Uterus (tissue), 4 donors: Measurements from ENCODE around the gene PSMB7. TPM values are rescaled to one million over a fixed set of nuclear protein-coding genes. Genes with fewer than 3 reads are reported as not detected.

Experiments
- DNase-seq, 2 donors: peaks; one replicate each; pipeline ENCODE4 v3.0.0-alpha.2; 2019 to 2020
- H3K27ac ChIP-seq, 2 donors: fragments of 200-600 bp; sonication (generic); 1 replicate in 1 of 2; 2 replicates in 1 of 2; pipeline ENCODE4 v1.5.1; 2016 to 2018
- H3K27me3 ChIP-seq, 2 donors: fragments of 200-600 bp; sonication (generic); one replicate each; pipeline ENCODE4 v1.5.1; 2018 to 2019; ENCODE audit warnings: control low read depth in 1 of 2
- H3K36me3 ChIP-seq, 2 donors: fragments of 200-600 bp; sonication (generic); one replicate each; pipeline ENCODE4 v1.5.1; 2019; ENCODE audit warnings: control low read depth in 1 of 2
- H3K4me1 ChIP-seq, 2 donors: fragments of 200-600 bp; sonication (generic); one replicate each; pipeline ENCODE4 v1.5.1; 2018 to 2019; ENCODE audit warnings: control low read depth in 1 of 2
- H3K4me3 ChIP-seq, 2 donors: fragments of 200-600 bp; sonication (generic); 1 replicate in 1 of 2; 2 replicates in 1 of 2; pipeline ENCODE4 v1.5.1; 2018 to 2019; ENCODE audit warnings: mild to moderate bottlenecking in 1 of 2
- H3K9me3 ChIP-seq, 2 donors: fragments of 200-600 bp; sonication (generic); one replicate each; pipeline ENCODE4 v1.5.1; 2019; ENCODE audit warnings: control low read depth in 1 of 2
- CTCF ChIP-seq, 4 experiments: fragments of 200-600 bp in 2 of 4; fragments of 450-650 bp in 2 of 4; sonication (generic) in 2 of 4; IDR thresholded peaks; one replicate each; pipeline ENCODE4 v1.5.1; 2016 to 2019; ENCODE audit warnings: antibody characterized with exemption in 4 of 4, mild to moderate bottlenecking in 2 of 4, moderate library complexity in 1 of 4
- POLR2A ChIP-seq, 2 donors: fragments of 450-650 bp; IDR thresholded peaks; one replicate each; pipeline ENCODE4 v1.6.1; 2016; ENCODE audit warnings: antibody characterized with exemption in 2 of 2, mild to moderate bottlenecking in 1 of 2, moderate library complexity in 1 of 2
- intact Hi-C: fragments of 100-400 bp; cut with DNase I; formaldehyde crosslinking; loops from one replicate; pipeline ENCODE4 v1.15.1; 2023; ENCODE audit warnings: low total_unique reads
- total RNA-seq, 4 donors: library from RNA; depleted of rRNA in 3 of 4; stranded (reverse); fragments of >200 nt in 3 of 4; gene quantifications; one replicate each; pipeline versions ENCODE4 v1.1.0 to v1.2.4, GENCODE V29; 2014 to 2023
- donor health status: DM: yes; HTN: yes; CAD: no.

Gene PSMB7
- total RNA-seq, 4 donors from 2014 or later: 86.1 to 292 (median 94.7) TPM

GRCh38 chr9:124450241-124450924 is 35.1 kb upstream of the PSMB7 start, which contains the start of gene ADGRD2:
TSS of gene ADGRD2 (plus strand) at chr9:124450451. CDS start at chr9:124451667, 1,216 bp downstream.
- Histone ChIP-seq H3K27ac (no peak within 1 kb of the TSS), H3K4me3 (no peak within 1 kb of the TSS), H3K4me1 (no peaks in the 10 kb centered on the region), H3K36me3 (no peaks in the 10 kb centered on the region), H3K27me3 (peaks cover 0 to 19% of the 10 kb centered on the region in 2 donors), H3K9me3 (no peaks in the 10 kb centered on the region)
- DNase-seq: no peak
- intact Hi-C loops: no loop called here
- no peak for TF ChIP-seq POLR2A (IDR thresholded peaks at IDR 0.05)
- TF ChIP-seq CTCF (IDR thresholded peaks at IDR 0.05): no peak

GRCh38 chr9:124449381-124450151 is 34.3 kb upstream of the PSMB7 start:
- Histone ChIP-seq H3K4me3 (no peak overlapping the region), H3K9me3 (no peaks in the 10 kb centered on the region), H3K4me1 (no peaks in the 10 kb centered on the region), H3K27me3 (peaks cover 0 to 19% of the 10 kb centered on the region in 2 donors), H3K36me3 (no peaks in the 10 kb centered on the region), H3K27ac (no peak overlapping the region)
- intact Hi-C loops: no loop called here
- DNase-seq: no peak
- TF ChIP-seq POLR2A (IDR thresholded peaks at IDR 0.05): no peak
- TF ChIP-seq CTCF (IDR thresholded peaks at IDR 0.05): no peak

GRCh38 chr9:124448019-124448418 is 32.8 kb upstream of the PSMB7 start:
- intact Hi-C loops: no loop called here
- no peaks in the 10 kb centered on the region for H3K9me3 ChIP-seq
- TF ChIP-seq CTCF (IDR thresholded peaks at IDR 0.05): no peak
- no peak for TF ChIP-seq POLR2A (IDR thresholded peaks at IDR 0.05)
- H3K27ac ChIP-seq: no peak overlapping the region
- no peaks in the 10 kb centered on the region for H3K36me3 ChIP-seq
- no peak overlapping the region for H3K4me3 ChIP-seq
- no peaks in the 10 kb centered on the region for H3K4me1 ChIP-seq
- H3K27me3 ChIP-seq: peaks cover 0 to 15% of the 10 kb centered on the region in 2 donors
- no peak for DNase-seq

- H3K9me3 ChIP-seq: no peaks in the 10 kb centered on the region
- intact Hi-C loops: no loop called here
- no peak for DNase-seq
- no peak for TF ChIP-seq POLR2A (IDR thresholded peaks at IDR 0.05)
- TF ChIP-seq CTCF (IDR thresholded peaks at IDR 0.05): no peak
- H3K4me3 ChIP-seq: no peak overlapping the region
- H3K27ac ChIP-seq: no peak overlapping the region
- H3K27me3 ChIP-seq: peaks cover 0 to 12% of the 10 kb centered on the region in 2 donors
- no peaks in the 10 kb centered on the region for H3K36me3 ChIP-seq
- H3K4me1 ChIP-seq: no peaks in the 10 kb centered on the region
Measured at GRCh38 chr9:124447297-124447661, 32.0 kb upstream of the PSMB7 start.

GRCh38 chr9:124444166-124444565 is 28.9 kb upstream of the PSMB7 start:
- Histone ChIP-seq H3K9me3 (peaks cover 0 to 4% of the 10 kb centered on the region in 2 donors), H3K27ac (no peak overlapping the region), H3K36me3 (no peaks in the 10 kb centered on the region), H3K4me3 (no peak overlapping the region), H3K4me1 (no peaks in the 10 kb centered on the region), H3K27me3 (no peaks in the 10 kb centered on the region)
- TF ChIP-seq POLR2A (IDR thresholded peaks at IDR 0.05) (no peak), CTCF (IDR thresholded peaks at IDR 0.05) (no peak)
- DNase-seq: no peak
- intact Hi-C loops: no loop called here
